Large intestine (tissue), 3 donors: ENCODE data around the gene TSHB. TPM values are rescaled to one million over a fixed set of nuclear protein-coding genes. Genes with fewer than 3 reads are reported as not detected.

Experiments
- DNase-seq, 2 donors: peaks; one replicate each; pipeline versions ENCODE4 v3.0.0 to v3.0.0-alpha.2; 2013
- H3K27ac ChIP-seq: one replicate; pipeline ENCODE4 v1.5.1; 2013; ENCODE audit warnings: low read length
- H3K27me3 ChIP-seq: 2 replicates; pipeline ENCODE4 v1.6.1; 2013; ENCODE audit warnings: low read length; ENCODE audit not compliant: control insufficient read depth, insufficient read depth
- H3K36me3 ChIP-seq: 2 replicates; pipeline ENCODE4 v1.6.1; 2013; ENCODE audit warnings: low read length; ENCODE audit not compliant: control insufficient read depth, insufficient read depth
- H3K4me1 ChIP-seq: one replicate; pipeline ENCODE4 v1.6.1; 2013; ENCODE audit warnings: low read length; ENCODE audit not compliant: control insufficient read depth, insufficient read depth
- H3K4me3 ChIP-seq: one replicate; pipeline ENCODE4 v1.5.1; 2013; ENCODE audit warnings: low read length
- H3K9me3 ChIP-seq: one replicate; pipeline ENCODE4 v1.6.1; 2013; ENCODE audit warnings: mild to moderate bottlenecking, low read depth, low read length, moderate library complexity; ENCODE audit not compliant: control insufficient read depth
- WGBS: methylation state at CpG from one replicate; pipeline ENCODE4 v1.1.5; 2013; ENCODE audit warnings: low lambda C conversion rate; ENCODE audit not compliant: insufficient coverage; 5-methylcytosine and 5-hydroxymethylcytosine counted together
- polyA plus RNA-seq: library from polyadenylated mRNA; unstranded; fragments of 120-200 nt; gene quantifications from one replicate; pipeline ENCODE4 v1.2.1, GENCODE V29; 2013

TSHB gene
- polyA plus RNA-seq, 1 donor = not detected

GRCh38 chr1:115059316-115059715, 29.7 kb downstream of the TSHB start:
- no peak for DNase-seq
- WGBS = no CpG with 5 or more reads among the region's 2 CpGs
- Histone ChIP-seq H3K36me3 (no peaks in the 10 kb centered on the region), H3K9me3 (no peaks in the 10 kb centered on the region), H3K27me3 (no peaks in the 10 kb centered on the region), H3K4me3 (no peak overlapping the region), H3K4me1 (peaks cover 15% of the 10 kb centered on the region), H3K27ac (no peak overlapping the region)

- peaks cover 15% of the 10 kb centered on the region for H3K4me1 ChIP-seq
- no peak for DNase-seq
- H3K36me3 ChIP-seq = no peaks in the 10 kb centered on the region
- no peaks in the 10 kb centered on the region for H3K9me3 ChIP-seq
- no peak overlapping the region for H3K4me3 ChIP-seq
- WGBS = 76% methylated on average over 3 of the region's 4 CpGs
- H3K27me3 ChIP-seq = no peaks in the 10 kb centered on the region
- H3K27ac ChIP-seq = no peak overlapping the region
These were observed 30.9 kb downstream of the TSHB start for GRCh38 chr1:115060501-115060900.

- no CpG with 5 or more reads among the region's 7 CpGs for WGBS
- Histone ChIP-seq H3K4me1 (peaks cover 12% of the 10 kb centered on the region), H3K27ac (no peak overlapping the region), H3K4me3 (no peak overlapping the region), H3K9me3 (no peaks in the 10 kb centered on the region), H3K27me3 (no peaks in the 10 kb centered on the region), H3K36me3 (no peaks in the 10 kb centered on the region)
- peak in 1 of 2 donors; percentile 81 for DNase-seq
These were observed 32.9 kb downstream of the TSHB start for GRCh38 chr1:115062542-115063004.

DNA sequence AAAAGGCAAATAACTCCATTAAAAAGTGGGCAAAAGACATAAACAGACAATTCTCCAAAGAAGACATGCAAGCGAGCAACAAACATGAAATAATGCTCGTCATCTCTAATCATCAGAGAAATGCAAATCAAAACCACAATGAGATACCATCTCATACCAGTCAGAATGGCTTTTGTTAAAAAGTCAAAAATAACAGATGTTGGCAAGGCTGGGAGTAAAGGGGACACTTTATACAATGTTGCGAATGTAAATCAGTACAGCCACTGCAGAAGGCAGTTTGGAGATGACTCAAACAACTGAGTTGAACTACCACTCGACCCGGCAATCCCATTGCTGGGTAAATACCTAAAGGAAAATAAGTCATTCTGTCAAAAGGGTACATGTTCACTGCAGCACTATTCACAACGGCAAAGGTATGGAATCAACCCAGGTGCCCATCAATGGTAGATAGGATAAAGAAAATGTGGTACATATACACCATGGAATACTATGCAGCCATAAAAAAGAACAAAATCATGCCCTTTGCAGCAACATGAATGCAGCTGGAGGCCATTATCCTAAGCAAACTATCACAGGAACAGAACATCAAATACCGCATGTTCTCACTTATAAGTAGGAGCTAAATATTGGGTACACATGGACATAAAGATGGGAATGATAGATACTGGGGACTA, 33.7 kb downstream of the TSHB start:
- DNase-seq = no peak
- Histone ChIP-seq H3K36me3 (no peaks in the 10 kb centered on the region), H3K4me3 (no peak overlapping the region), H3K27me3 (no peaks in the 10 kb centered on the region), H3K27ac (no peak overlapping the region), H3K4me1 (peaks cover 5% of the 10 kb centered on the region), H3K9me3 (no peaks in the 10 kb centered on the region)
- WGBS = 100% methylated on average over 2 of the region's 7 CpGs

GRCh38 chr1:115064461-115064860, 34.8 kb downstream of the TSHB start:
- peaks cover 12% of the 10 kb centered on the region for H3K4me1 ChIP-seq
- no peaks in the 10 kb centered on the region for H3K27me3 ChIP-seq
- no peak for DNase-seq
- H3K9me3 ChIP-seq = no peaks in the 10 kb centered on the region
- H3K36me3 ChIP-seq = no peaks in the 10 kb centered on the region
- WGBS = no CpG with 5 or more reads among the region's 3 CpGs
- no peak overlapping the region for H3K27ac ChIP-seq
- no peak overlapping the region for H3K4me3 ChIP-seq

- no peak overlapping the region for H3K27ac ChIP-seq
- no peaks in the 10 kb centered on the region for H3K36me3 ChIP-seq
- 100% methylated on average over 3 of the region's 6 CpGs for WGBS
- H3K27me3 ChIP-seq = no peaks in the 10 kb centered on the region
- H3K4me1 ChIP-seq = peaks cover 16% of the 10 kb centered on the region
- DNase-seq = no peak
- no peaks in the 10 kb centered on the region for H3K9me3 ChIP-seq
- no peak overlapping the region for H3K4me3 ChIP-seq
These were observed 35.4 kb downstream of the TSHB start for GRCh38 chr1:115065021-115065420.

DNA sequence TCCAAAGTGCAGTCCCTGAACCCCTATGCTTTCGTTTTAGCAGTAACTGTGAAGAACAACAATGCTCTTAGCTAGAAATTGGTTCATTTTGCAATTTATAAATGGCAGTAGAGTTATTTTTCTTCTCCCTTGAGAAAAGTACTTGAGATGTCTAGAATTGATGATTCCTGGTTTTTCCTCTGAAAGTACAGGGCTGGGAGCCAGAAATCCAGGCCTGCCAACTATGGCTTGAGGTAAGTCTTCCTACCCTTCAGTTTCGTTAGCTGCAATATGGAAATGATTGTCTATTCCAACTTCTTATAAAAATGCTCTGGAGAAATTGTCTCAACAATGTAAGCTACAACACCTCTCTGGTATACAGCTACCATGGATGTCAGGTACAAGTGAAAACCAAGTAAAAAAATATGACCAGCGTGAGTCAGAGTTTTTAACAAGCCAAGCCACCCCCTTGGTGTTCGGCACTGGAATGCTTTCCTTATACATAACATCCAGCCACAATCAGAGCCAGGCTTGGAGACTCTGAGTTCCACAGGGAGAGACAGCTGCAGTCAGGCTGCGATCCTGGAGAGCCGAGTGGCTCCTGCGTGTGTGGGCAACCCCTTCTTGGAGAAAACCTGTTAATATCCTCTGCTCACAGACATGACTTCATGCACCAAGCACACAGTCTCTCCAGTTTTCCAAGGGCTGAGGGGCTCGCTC, 37.7 kb downstream of the TSHB start:
- no peak overlapping the region for H3K27ac ChIP-seq
- no peak for DNase-seq
- H3K4me3 ChIP-seq = no peak overlapping the region
- no peaks in the 10 kb centered on the region for H3K36me3 ChIP-seq
- H3K4me1 ChIP-seq = peaks cover 17% of the 10 kb centered on the region
- H3K9me3 ChIP-seq = no peaks in the 10 kb centered on the region
- no peaks in the 10 kb centered on the region for H3K27me3 ChIP-seq
- no CpG with 5 or more reads among the region's 8 CpGs for WGBS

- no peaks in the 10 kb centered on the region for H3K27me3 ChIP-seq
- no CpG with 5 or more reads among the region's 12 CpGs for WGBS
- H3K36me3 ChIP-seq = no peaks in the 10 kb centered on the region
- H3K27ac ChIP-seq = no peak overlapping the region
- peaks cover 16% of the 10 kb centered on the region for H3K4me1 ChIP-seq
- peak in 1 of 2 donors; percentile 65 for DNase-seq
- no peaks in the 10 kb centered on the region for H3K9me3 ChIP-seq
- H3K4me3 ChIP-seq = no peak overlapping the region
These were observed 39.4 kb downstream of the TSHB start for GRCh38 chr1:115068826-115069585.

- H3K36me3 ChIP-seq = no peaks in the 10 kb centered on the region
- H3K9me3 ChIP-seq = no peaks in the 10 kb centered on the region
- H3K27me3 ChIP-seq = no peaks in the 10 kb centered on the region
- WGBS = no CpG with 5 or more reads among the region's 7 CpGs
- no peak for DNase-seq
- peaks cover 16% of the 10 kb centered on the region for H3K4me1 ChIP-seq
- H3K4me3 ChIP-seq = no peak overlapping the region
- no peak overlapping the region for H3K27ac ChIP-seq
These were observed 40.2 kb downstream of the TSHB start for GRCh38 chr1:115069659-115070308.

DNA sequence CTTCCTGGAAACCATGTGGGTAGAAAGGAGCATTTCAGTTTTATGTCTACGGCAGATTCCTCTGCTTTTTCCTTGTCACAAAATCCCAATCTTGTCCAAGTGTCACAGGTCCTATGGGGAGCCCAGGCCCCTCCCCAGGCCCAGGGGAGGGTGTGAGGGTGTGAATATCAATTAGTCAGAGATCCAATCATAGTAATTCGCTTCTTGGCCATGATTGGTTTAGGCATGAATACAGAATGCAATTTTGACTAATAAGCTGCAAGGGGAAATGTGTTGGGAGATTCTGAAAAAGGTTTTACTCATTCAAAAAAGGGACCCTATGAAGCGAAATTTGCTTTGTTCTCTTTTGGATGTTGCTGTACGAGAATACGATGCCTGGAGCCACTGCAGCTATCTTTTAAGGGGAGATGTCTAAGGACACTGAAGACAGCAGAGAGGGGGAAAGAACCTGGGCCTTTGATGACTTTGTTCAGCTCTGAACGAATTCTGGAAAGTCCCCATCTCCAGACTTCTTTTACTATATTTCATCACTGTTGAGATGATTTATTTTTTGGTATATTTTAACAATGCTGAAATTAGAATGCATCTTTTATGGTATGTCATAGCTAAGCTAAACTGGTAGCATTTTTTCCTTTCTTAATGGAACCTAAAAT, 41.5 kb downstream of the TSHB start:
- H3K4me1 ChIP-seq = peaks cover 16% of the 10 kb centered on the region
- no peak overlapping the region for H3K27ac ChIP-seq
- DNase-seq = no peak
- no peaks in the 10 kb centered on the region for H3K27me3 ChIP-seq
- no peak overlapping the region for H3K4me3 ChIP-seq
- H3K9me3 ChIP-seq = no peaks in the 10 kb centered on the region
- WGBS = no CpG with 5 or more reads among the region's 6 CpGs
- H3K36me3 ChIP-seq = no peaks in the 10 kb centered on the region
